T-cell (primary cell): ENCODE measurements around the gene GARIN3. TPM values are rescaled to one million over a fixed set of nuclear protein-coding genes. Genes with fewer than 3 reads are reported as not detected.
"Not testable (repeated sequence)": the region's sequence is repeated elsewhere in the genome, so short reads cannot be mapped to it uniquely, and the experiment has no call there.

ENCODE experiments used
- ATAC-seq, 4 experiments: fragments of 200-7000 bp in 3 of 4; fragments of 150-1000 bp in 1 of 4; cut with Tn5 transposase; replicated peaks in 1 of 4; 1 replicate in 3 of 4; 2 replicates in 1 of 4; pipeline ENCODE4 v1.10.0; 2021; ENCODE audit warnings: moderate library complexity in 3 of 4, mild to moderate bottlenecking in 2 of 4, moderate number of reproducible peaks in 1 of 4
- CTCF ChIA-PET, 2 donors: fragments of 300-600 bp; sonication (Branson Sonifier 250); formaldehyde crosslinking; loops; one replicate each; lab custom pipeline; 2022; ENCODE audit warnings: antibody characterized with exemption in 2 of 2; lab: Charles Lee
- POLR2A ChIA-PET, 2 donors: fragments of 300-600 bp; sonication (Branson Sonifier 250); formaldehyde crosslinking; loops; one replicate each; lab custom pipeline; 2022; ENCODE audit warnings: antibody characterized with exemption in 2 of 2; lab: Charles Lee
- DNase-seq, 35 experiments: peaks; one replicate each; pipeline versions ENCODE4 v3.0.0 to v3.0.0-alpha.2; 2013 to 2023
- H3K27ac ChIP-seq: one replicate; pipeline ENCODE4 v1.5.1; 2013; ENCODE audit warnings: low read length
- H3K27me3 ChIP-seq, 2 experiments: replicated peaks in 1 of 2; 1 replicate in 1 of 2; 2 replicates in 1 of 2; pipeline versions ENCODE4 v1.6.1 to v1.7.0; 2013; ENCODE audit warnings: low read length in 1 of 2, mixed read lengths in 1 of 2; ENCODE audit not compliant: control insufficient read depth in 2 of 2, insufficient read depth in 2 of 2; ENCODE audit errors: extremely low read depth in 1 of 2
- H3K36me3 ChIP-seq, 2 donors: 1 replicate in 1 of 2; 2 replicates in 1 of 2; pipeline versions ENCODE4 v1.6.1 to v1.7.0; 2013; ENCODE audit warnings: low read length in 1 of 2; ENCODE audit not compliant: control insufficient read depth in 2 of 2, insufficient read depth in 1 of 2; ENCODE audit errors: extremely low read depth in 1 of 2
- H3K4me1 ChIP-seq, 2 experiments: 1 replicate in 1 of 2; 2 replicates in 1 of 2; pipeline versions ENCODE4 v1.6.1 to v1.7.0; 2013; ENCODE audit warnings: low read length in 2 of 2, mixed read lengths in 1 of 2; ENCODE audit not compliant: insufficient read depth in 2 of 2, control insufficient read depth in 1 of 2; ENCODE audit errors: extremely low read depth in 1 of 2
- H3K4me3 ChIP-seq, 2 donors: 1 replicate in 1 of 2; 2 replicates in 1 of 2; pipeline versions ENCODE4 v1.5.1 to v1.7.0; 2013; ENCODE audit warnings: mild to moderate bottlenecking in 2 of 2, low read length in 1 of 2, moderate library complexity in 1 of 2; ENCODE audit not compliant: control insufficient read depth in 1 of 2; ENCODE audit errors: extremely low read depth in 1 of 2
- H3K9me3 ChIP-seq: 2 replicates; pipeline ENCODE4 v1.7.0; 2013
- H3K27ac Mint-ChIP-seq, 2 donors: one replicate each; pipeline ENCODE4 v1.8.0; 2020 to 2021; ENCODE audit warnings: mild to moderate bottlenecking in 2 of 2, mixed read lengths in 2 of 2
- H3K27me3 Mint-ChIP-seq, 2 donors: one replicate each; pipeline ENCODE4 v1.8.0; 2021 to 2022; ENCODE audit warnings: mixed read lengths in 2 of 2
- H3K36me3 Mint-ChIP-seq: one replicate; pipeline ENCODE4 v1.8.0; 2021; ENCODE audit warnings: mixed read lengths
- H3K4me1 Mint-ChIP-seq, 3 donors: one replicate each; pipeline ENCODE4 v1.8.0; 2020 to 2022; ENCODE audit warnings: mixed read lengths in 3 of 3, mild to moderate bottlenecking in 1 of 3
- H3K4me3 Mint-ChIP-seq, 3 donors: one replicate each; pipeline ENCODE4 v1.8.0; 2020 to 2022; ENCODE audit warnings: mild to moderate bottlenecking in 3 of 3, mixed read lengths in 3 of 3, moderate library complexity in 3 of 3
- H3K9me3 Mint-ChIP-seq, 3 donors: one replicate each; pipeline ENCODE4 v1.8.0; 2020 to 2022; ENCODE audit warnings: mixed read lengths in 3 of 3
- WGBS: methylation state at CpG from one replicate; pipeline ENCODE4 v1.1.5; 2013; ENCODE audit warnings: missing lambda C conversion rate; ENCODE audit not compliant: insufficient coverage; 5-methylcytosine and 5-hydroxymethylcytosine counted together
- total RNA-seq, 35 experiments: library from RNA in 6 of 35; stranded (reverse) in 6 of 35; fragments of 120-200 nt in 1 of 35; gene quantifications; one replicate each; pipeline versions ENCODE4 v1.2.1 to v1.2.4 and lab custom pipeline; 2013 to 2026

The GARIN3 gene
- total RNA-seq, 5 donors from 2014 or later (not counting 1 experiment from before 2014, with no cell fraction given): not detected

DNA sequence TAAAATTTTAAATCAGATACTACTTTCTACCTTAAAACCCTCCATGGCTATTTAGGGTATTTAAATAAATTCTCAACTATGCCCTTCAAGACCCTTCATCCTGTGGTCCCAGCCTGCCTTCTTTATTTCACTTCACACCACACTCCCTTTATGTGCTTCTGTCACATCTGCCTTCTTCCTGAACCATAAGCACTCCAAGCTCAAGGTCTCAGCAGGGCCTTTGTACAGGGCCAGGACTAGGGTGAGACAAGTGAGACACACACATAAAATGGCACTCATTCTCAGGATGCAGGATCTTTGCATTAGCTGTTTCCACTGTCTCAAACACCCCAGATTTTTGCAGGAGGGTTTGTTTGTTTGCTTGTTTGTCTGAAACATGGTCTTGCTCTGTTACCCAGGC is 22.2 kb upstream of the GARIN3 start:
- H3K4me3 Mint-ChIP-seq: peak overlapping the region; percentile 81 to 100 (median 99)
- H3K4me3 ChIP-seq: peak overlapping the region; percentile 39 to 40
- peaks cover 75% of the 10 kb centered on the region for H3K36me3 Mint-ChIP-seq
- peak overlapping the region; percentile 88 for H3K27ac ChIP-seq
- H3K27me3 Mint-ChIP-seq: no peaks in the 10 kb centered on the region
- peaks cover 0 to 51% of the 10 kb centered on the region in 2 donors for H3K36me3 ChIP-seq
- H3K4me1 ChIP-seq: peaks cover 64 to 78% of the 10 kb centered on the region in 2 experiments
- peak overlapping the region; percentile 94 to 96 for H3K27ac Mint-ChIP-seq
- DNase-seq (no peak), ATAC-seq (peak in 3 of 4 experiments; percentile 14 to 26 (median 20))
- ChIA-PET CTCF (no interaction called here), POLR2A (interaction anchor here (0.6 to 3.2 kb wide), 4 partner anchors 8 to 120 kb away, joined by 3 to 10 read pairs (median 3); partner anchors contain the start of gene ITK (in 1 of the 2))
- H3K27me3 ChIP-seq: no peaks in the 10 kb centered on the region
- H3K4me1 Mint-ChIP-seq: peaks cover 78 to 96% (median 80%) of the 10 kb centered on the region in 3 donors
- no peaks in the 10 kb centered on the region for H3K9me3 Mint-ChIP-seq
- no peaks in the 10 kb centered on the region for H3K9me3 ChIP-seq

DNA sequence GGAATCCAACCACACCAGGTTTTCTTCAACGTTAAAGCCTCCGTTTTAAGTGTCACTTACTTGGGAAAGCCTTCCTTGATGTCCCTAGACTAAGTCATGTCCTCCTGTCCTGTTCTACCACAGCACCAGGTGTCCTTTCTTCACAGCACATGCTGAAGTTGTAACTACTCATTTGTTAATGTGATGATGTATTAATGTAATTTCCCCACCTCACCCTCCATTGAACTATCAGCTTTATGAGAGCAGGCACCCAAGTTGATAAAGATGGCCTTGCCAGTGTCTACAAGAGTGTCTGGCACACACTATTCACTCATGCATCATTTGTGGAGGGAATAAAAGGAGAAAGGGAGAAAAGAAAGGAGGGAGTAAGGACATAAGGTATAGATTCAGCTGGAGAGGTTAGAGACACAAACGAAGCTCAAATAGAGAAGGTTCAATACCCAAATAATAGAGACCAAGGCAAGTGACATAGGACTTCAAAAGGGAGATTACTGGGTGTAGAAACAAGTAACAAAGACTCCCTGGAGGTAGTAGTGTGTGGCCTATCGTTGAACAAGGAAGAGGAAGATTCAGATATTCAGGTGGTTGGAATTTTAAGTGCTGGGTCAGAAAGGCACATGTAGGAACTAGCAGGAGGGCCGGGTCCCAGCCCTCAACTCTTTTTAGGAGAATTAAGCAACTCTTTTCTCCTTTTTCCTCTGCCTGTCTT is 21.1 kb upstream of the GARIN3 start:
- no peaks in the 10 kb centered on the region for H3K27me3 ChIP-seq
- no peaks in the 10 kb centered on the region for H3K9me3 ChIP-seq
- H3K4me1 ChIP-seq: peaks cover 54 to 68% of the 10 kb centered on the region in 2 experiments
- ChIA-PET CTCF (interaction anchor here in 1 of 2 donors (0.6 to 1.7 kb wide), 2 partner anchors 12 to 39 kb away, joined by 6 to 9 read pairs; no protein-coding TSS in a partner anchor), POLR2A (interaction anchor here (0.6 to 1.6 kb wide), 6 partner anchors 9 to 45 kb away, joined by 3 to 9 read pairs (median 4); partner anchors contain the start of gene MED7 (in 1 of the 2))
- H3K27me3 Mint-ChIP-seq: no peaks in the 10 kb centered on the region
- peak in 1 of 4 experiments; percentile 28 for ATAC-seq
- H3K27ac ChIP-seq: peak overlapping the region; percentile 88
- peak overlapping the region; percentile 41 to 79 for H3K4me3 ChIP-seq
- no peaks in the 10 kb centered on the region for H3K9me3 Mint-ChIP-seq
- peak in 1 of 35 experiments; percentile 43 for DNase-seq
- WGBS: 16% methylated on average over 4 of the region's 5 CpGs
- H3K36me3 ChIP-seq: peaks cover 0 to 46% of the 10 kb centered on the region in 2 donors
- peak overlapping the region; percentile 94 to 96 for H3K27ac Mint-ChIP-seq
- H3K4me1 Mint-ChIP-seq: peaks cover 68 to 85% (median 70%) of the 10 kb centered on the region in 3 donors
- H3K36me3 Mint-ChIP-seq: peaks cover 71% of the 10 kb centered on the region
- H3K4me3 Mint-ChIP-seq: peak overlapping the region; percentile 81 to 100 (median 99)

DNA sequence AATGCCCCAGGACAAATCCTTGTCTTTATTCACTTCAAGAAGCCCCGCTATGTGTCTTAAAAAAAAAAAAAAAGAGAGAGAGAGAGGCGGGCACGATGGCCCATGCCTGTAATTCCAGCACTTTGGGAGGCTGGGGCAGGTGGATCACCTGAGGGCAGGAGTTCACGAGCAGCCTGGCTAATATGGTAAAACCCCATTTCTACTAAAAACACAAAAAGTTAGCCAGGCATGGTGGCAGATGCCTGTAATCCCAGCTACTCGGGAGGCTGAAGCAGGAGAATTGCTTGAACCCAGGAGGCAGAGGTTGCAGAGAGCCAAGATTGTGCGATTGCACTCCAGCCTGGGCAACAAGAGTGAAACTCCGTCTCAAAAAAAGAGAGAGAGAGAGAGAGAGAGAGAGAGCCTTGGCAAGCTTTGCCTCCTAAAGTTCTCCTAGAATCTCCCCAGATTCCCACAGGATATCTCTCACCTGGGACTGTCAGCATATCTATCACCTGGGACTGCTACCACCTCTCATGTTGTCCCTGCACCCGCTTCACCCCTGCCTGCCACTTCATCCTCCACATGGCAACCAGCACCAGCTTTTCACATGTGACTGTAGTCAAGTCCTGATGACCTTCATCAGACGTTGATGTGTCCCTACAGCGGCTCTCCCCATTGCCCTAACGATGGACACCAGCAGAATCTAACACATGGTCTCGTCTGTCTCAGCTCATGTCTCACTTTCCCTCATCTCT is 20.4 kb upstream of the GARIN3 start:
- H3K27me3 Mint-ChIP-seq: no peaks in the 10 kb centered on the region
- no peaks in the 10 kb centered on the region for H3K9me3 Mint-ChIP-seq
- 9% methylated on average over 7 of the region's 12 CpGs for WGBS
- Histone ChIP-seq H3K4me3 (peak overlapping the region; percentile 41 to 79), H3K27ac (peak overlapping the region; percentile 88), H3K4me1 (peaks cover 49 to 62% of the 10 kb centered on the region in 2 experiments), H3K36me3 (peaks cover 0 to 43% of the 10 kb centered on the region in 2 donors), H3K9me3 (no peaks in the 10 kb centered on the region), H3K27me3 (no peaks in the 10 kb centered on the region)
- peak overlapping the region; percentile 81 to 100 (median 99) for H3K4me3 Mint-ChIP-seq
- H3K36me3 Mint-ChIP-seq: peaks cover 73% of the 10 kb centered on the region
- peak overlapping the region; percentile 94 to 96 for H3K27ac Mint-ChIP-seq
- ChIA-PET POLR2A (interaction anchor here (0.7 to 1.6 kb wide), 4 partner anchors 10 to 44 kb away, joined by 3 to 9 read pairs (median 4); partner anchors contain the start of gene MED7 (in 1 of the 2)), CTCF (interaction anchor here in 1 of 2 donors (0.6 to 1.7 kb wide), 2 partner anchors 11 to 39 kb away, joined by 6 to 9 read pairs; no protein-coding TSS in a partner anchor)
- H3K4me1 Mint-ChIP-seq: peaks cover 61 to 78% (median 63%) of the 10 kb centered on the region in 3 donors
- peak in 1 of 4 experiments; percentile 10 for ATAC-seq
- DNase-seq: no peak

DNA sequence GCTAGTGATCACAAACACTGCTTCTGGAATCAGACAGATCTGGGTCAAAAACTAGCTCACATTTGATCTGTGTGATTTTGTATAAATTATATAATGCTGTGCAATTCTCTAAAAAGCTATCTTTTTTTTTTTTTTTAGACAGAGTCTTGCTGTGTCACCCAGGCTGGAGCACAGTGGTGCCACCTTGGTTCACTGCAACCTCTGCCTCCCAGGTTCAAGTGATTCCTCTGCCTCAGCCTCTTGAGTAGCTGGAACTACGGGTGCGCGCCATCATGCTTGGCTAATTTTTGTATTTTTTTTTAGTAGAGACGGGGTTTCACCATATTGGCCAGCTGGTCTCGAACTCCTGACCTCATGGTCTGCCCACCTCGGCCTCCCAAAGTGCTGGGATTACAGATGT is 19.1 kb upstream of the GARIN3 start:
- not testable (repeated sequence) for DNase-seq

DNA sequence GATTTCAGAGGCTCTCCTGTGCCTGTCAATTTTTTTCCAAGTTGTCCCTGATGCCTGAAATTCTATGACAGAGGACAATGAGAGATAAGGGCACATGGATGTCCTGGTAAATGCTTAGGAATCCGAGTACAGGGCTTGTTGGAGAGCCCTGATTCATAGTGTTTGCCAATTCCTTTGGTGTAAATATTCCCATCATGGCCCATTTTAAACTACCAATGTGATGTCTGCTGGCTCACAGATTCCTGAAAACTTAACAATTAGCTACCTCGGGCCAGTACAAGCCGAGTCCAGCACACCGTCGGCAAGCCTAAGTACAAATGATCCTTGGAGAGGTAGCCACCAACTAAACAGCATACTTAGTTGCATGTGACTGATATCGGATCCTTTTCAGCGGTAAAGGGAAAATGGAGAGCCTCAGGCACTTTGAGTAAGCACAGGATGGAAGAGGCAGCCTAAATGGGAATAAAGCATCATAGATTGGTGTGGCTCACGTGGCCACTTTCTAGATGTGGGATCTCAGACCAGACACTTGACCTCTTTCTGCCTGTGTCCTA is 18.1 kb upstream of the GARIN3 start:
- CTCF ChIA-PET: interaction anchor here (0.8 to 1.4 kb wide), 6 partner anchors 10 to 68 kb away, joined by 3 to 6 read pairs (median 4); no protein-coding TSS in a partner anchor
- Histone ChIP-seq H3K27me3 (no peaks in the 10 kb centered on the region), H3K36me3 (peaks cover 0 to 40% of the 10 kb centered on the region in 2 donors), H3K27ac (peak overlapping the region; percentile 88), H3K4me3 (peak overlapping the region; percentile 68 to 79), H3K4me1 (peaks cover 48 to 57% of the 10 kb centered on the region in 2 experiments), H3K9me3 (no peaks in the 10 kb centered on the region)
- H3K36me3 Mint-ChIP-seq: peaks cover 66% of the 10 kb centered on the region
- H3K4me1 Mint-ChIP-seq: peaks cover 59 to 72% (median 60%) of the 10 kb centered on the region in 3 donors
- POLR2A ChIA-PET: interaction anchor here (1.0 to 2.0 kb wide), 7 partner anchors 9 to 68 kb away, joined by 4 to 7 read pairs (median 5); no protein-coding TSS in a partner anchor
- H3K27me3 Mint-ChIP-seq: no peaks in the 10 kb centered on the region
- 13% methylated on average over 6 of the region's 8 CpGs for WGBS
- H3K9me3 Mint-ChIP-seq: no peaks in the 10 kb centered on the region
- peak overlapping the region; percentile 81 to 100 (median 99) for H3K4me3 Mint-ChIP-seq
- DNase-seq: no peak
- no peak for ATAC-seq
- peak overlapping the region; percentile 91 to 96 for H3K27ac Mint-ChIP-seq

More for the DNA sequence above, 19.1 kb upstream of the GARIN3 start:
- Mint-ChIP-seq H3K27ac (peak overlapping the region; percentile 91 to 96), H3K4me1 (peaks cover 56 to 72% (median 58%) of the 10 kb centered on the region in 3 donors), H3K4me3 (peak overlapping the region; percentile 81 to 100 (median 99)), H3K36me3 (peaks cover 70% of the 10 kb centered on the region)
- 40% methylated on average over 1 of the region's 6 CpGs for WGBS
- peaks cover 0 to 43% of the 10 kb centered on the region in 2 donors for H3K36me3 ChIP-seq
- ChIA-PET CTCF (interaction anchor here (0.6 to 1.4 kb wide), 9 partner anchors 12 to 83 kb away, joined by 3 to 6 read pairs (median 3); no protein-coding TSS in a partner anchor), POLR2A (interaction anchor here (0.5 to 2.0 kb wide), 10 partner anchors 13 to 66 kb away, joined by 3 to 7 read pairs (median 4); no protein-coding TSS in a partner anchor)
- peak overlapping the region; percentile 88 for H3K27ac ChIP-seq
- not testable (repeated sequence) for H3K9me3 ChIP-seq, H3K9me3 Mint-ChIP-seq, ATAC-seq, H3K27me3 ChIP-seq, H3K27me3 Mint-ChIP-seq
- H3K4me3 ChIP-seq: peak overlapping the region; percentile 68 to 79
- peaks cover 41 to 52% of the 10 kb centered on the region in 2 experiments for H3K4me1 ChIP-seq
